Measurements from ENCODE around the gene STARD3.

STARD3 gene

DNA sequence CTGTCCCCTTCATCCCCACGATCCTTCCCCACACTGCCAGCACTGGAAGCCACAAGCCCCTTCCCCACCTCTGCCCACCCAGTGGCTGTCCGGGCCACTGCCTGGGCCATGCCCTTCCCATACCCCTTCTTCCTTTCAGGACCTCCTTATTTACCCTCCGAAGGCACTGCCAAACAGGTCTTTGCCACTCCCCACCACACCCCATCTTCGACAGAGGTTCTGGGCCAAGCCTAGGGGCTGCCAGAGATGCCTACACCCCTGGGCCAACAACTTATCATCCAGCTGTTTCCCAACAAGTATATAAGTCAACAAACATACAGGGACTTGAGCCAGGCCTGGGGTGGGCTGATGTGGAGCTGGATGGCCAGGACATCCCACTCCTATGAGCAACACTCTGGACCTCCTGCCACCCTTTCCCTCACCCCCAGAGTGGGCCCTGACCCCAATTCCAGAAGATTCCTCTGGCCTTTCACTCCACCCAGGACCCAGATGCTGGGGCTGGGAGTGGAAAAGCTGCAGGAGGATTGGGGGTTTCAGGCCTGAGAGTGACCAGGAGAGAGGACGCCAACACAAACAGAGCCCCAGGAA lies 11.7 kb upstream of the STARD3 start:
- no CpG with 5 or more reads among the region's 5 CpGs for WGBS, 2 donors (ENCODE audit: extremely low coverage in 2 of 2, insufficient read length in 2 of 2, insufficient replicate concordance in 1 of 2)
- H3K27me3 ChIP-seq (ENCODE audit: control insufficient read depth in 3 of 3, insufficient read depth in 3 of 3, low read depth in 1 of 3, low read length in 3 of 3) = peaks cover 2 to 78% (median 48%) of the 10 kb centered on the region in 3 experiments
- no peak overlapping the region for H4K8ac ChIP-seq (ENCODE audit: low read depth, low read length)

DNA sequence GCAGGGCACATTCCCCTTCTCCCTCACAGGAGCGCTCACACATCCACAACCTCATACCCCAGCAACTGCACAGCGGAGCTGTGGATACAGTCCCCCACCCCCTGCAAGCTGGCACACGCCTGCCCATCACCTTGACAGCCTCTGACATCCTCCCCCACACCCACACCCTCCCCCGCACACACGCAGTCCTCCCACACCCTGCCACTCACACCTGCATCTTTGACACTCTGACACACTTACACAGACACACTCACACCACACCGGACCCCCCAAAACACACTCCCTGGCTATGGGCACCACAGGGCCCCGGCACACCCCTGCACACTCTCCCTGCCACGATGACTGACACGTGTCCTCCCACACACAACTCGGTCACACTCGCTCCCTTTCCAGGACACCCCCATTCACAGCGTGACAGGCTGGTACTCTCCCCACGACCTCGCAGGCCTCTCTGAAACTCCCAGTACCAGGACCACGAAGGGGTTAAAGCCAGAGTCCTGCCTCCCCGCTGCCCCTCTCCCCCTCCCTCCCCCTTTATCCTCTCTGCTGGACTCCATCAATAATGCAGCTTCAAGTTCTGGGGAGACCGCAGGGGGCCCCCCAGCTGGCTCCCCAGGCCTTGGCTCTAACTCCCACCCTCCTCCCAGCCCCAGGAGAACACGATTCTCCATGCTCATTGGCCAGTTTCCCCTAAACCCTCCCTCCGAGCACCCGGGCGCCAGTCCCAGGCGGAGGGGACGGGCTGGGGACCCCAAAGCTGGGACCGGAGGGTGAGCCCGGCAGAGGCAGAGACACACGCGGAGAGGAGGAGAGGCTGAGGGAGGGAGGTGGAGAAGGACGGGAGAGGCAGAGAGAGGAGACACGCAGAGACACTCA lies 10.5 kb upstream of the STARD3 start, which contains the start of gene PPP1R1B:
PPP1R1B (plus strand) TSS at position 782 of the 876 bp plus-strand sequence. CDS start 441 bp downstream, outside the sequence.
- Histone ChIP-seq H3K4me3 (ENCODE audit: low read length in 2 of 2) (peak within 1 kb of the TSS; percentile 40 to 77), H3K27me3 (ENCODE audit: control insufficient read depth in 3 of 3, insufficient read depth in 3 of 3, low read depth in 1 of 3, low read length in 3 of 3) (peaks cover 2 to 75% (median 45%) of the 10 kb centered on the region in 3 experiments)

More for the DNA sequence above, 11.7 kb upstream of the STARD3 start:
- Histone ChIP-seq H3K36me3 (replicated peaks in 1 of 2; ENCODE audit: control insufficient read depth in 2 of 2, insufficient read depth in 2 of 2, low read length in 2 of 2) (no peaks in the 10 kb centered on the region), H2BK5ac (ENCODE audit: low read length) (no peak overlapping the region), H3K4me3 (ENCODE audit: low read length in 2 of 2) (no peak overlapping the region), H3K4me1 (ENCODE audit: control insufficient read depth in 2 of 2, insufficient read depth in 1 of 2, low read depth in 1 of 2, low read length in 2 of 2) (peaks cover 11 to 16% of the 10 kb centered on the region in 2 donors), H3K18ac (ENCODE audit: low read length) (no peak overlapping the region), H3K4me2 (ENCODE audit: insufficient read depth, low read length, poor library complexity, severe bottlenecking) (no peak overlapping the region), H2AK5ac (ENCODE audit: low read depth, low read length) (peak overlapping the region; percentile 56), H2BK12ac (ENCODE audit: low read length) (no peak overlapping the region), H4K91ac (ENCODE audit: low read depth, low read length, poor library complexity) (no peak overlapping the region), H2BK15ac (ENCODE audit: low read length) (no peak overlapping the region), H3K27ac (replicated peaks; ENCODE audit: low read length) (no peak overlapping the region), H3K79me1 (ENCODE audit: low read depth, low read length) (no peaks in the 10 kb centered on the region), H3K23ac (ENCODE audit: low read depth, low read length, poor library complexity) (no peak overlapping the region), H3K4ac (ENCODE audit: low read length) (no peak overlapping the region), H2AFZ (ENCODE audit: low read length) (no peak overlapping the region), H3K14ac (ENCODE audit: low read length) (no peak overlapping the region), H3K9ac (ENCODE audit: low read depth, low read length, poor library complexity) (no peak overlapping the region), H2BK120ac (ENCODE audit: low read depth, low read length) (no peak overlapping the region), H3K9me3 (replicated peaks in 1 of 2; ENCODE audit: control insufficient read depth in 2 of 2, insufficient read depth in 1 of 2, low read depth in 1 of 2, low read length in 2 of 2) (no peaks in the 10 kb centered on the region)
- DNase-seq (ENCODE audit: low spot score) = no peak

DNA sequence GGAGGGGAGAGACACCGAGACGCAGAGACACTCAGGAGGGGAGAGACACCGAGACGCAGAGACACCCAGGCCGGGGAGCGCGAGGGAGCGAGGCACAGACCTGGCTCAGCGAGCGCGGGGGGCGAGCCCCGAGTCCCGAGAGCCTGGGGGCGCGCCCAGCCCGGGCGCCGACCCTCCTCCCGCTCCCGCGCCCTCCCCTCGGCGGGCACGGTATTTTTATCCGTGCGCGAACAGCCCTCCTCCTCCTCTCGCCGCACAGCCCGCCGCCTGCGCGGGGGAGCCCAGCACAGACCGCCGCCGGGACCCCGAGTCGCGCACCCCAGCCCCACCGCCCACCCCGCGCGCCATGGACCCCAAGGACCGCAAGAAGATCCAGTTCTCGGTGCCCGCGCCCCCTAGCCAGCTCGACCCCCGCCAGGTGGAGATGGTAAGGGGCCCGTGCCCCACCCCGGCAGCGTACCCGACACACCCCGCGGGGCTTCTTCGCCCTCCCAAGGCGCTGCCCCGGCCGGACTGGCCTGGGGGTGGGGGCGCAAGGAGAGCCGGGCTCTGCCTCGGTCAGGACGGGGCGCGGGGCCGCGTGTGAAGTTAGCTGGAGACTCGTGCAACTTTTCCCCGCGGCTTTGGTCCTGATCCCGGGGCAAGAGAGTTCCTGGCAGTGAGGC lies 9.8 kb upstream of the STARD3 start:
- WGBS, 2 donors (ENCODE audit: extremely low coverage in 2 of 2, insufficient read length in 2 of 2, insufficient replicate concordance in 1 of 2) = no CpG with 5 or more reads among the region's 72 CpGs
- Histone ChIP-seq H3K18ac (ENCODE audit: low read length) (peak overlapping the region; percentile 63), H3K27ac (replicated peaks; ENCODE audit: low read length) (no peak overlapping the region), H2BK15ac (ENCODE audit: low read length) (peak overlapping the region; percentile 42), H2BK12ac (ENCODE audit: low read length) (peak overlapping the region; percentile 10), H2BK5ac (ENCODE audit: low read length) (no peak overlapping the region), H2BK120ac (ENCODE audit: low read depth, low read length) (no peak overlapping the region), H3K4me1 (ENCODE audit: control insufficient read depth in 2 of 2, insufficient read depth in 1 of 2, low read depth in 1 of 2, low read length in 2 of 2) (peaks cover 9 to 14% of the 10 kb centered on the region in 2 donors), H3K27me3 (ENCODE audit: control insufficient read depth in 3 of 3, insufficient read depth in 3 of 3, low read depth in 1 of 3, low read length in 3 of 3) (peaks cover 2 to 81% (median 43%) of the 10 kb centered on the region in 3 experiments), H2AFZ (ENCODE audit: low read length) (peak overlapping the region; percentile 84), H2AK5ac (ENCODE audit: low read depth, low read length) (peak overlapping the region; percentile 56), H3K9ac (ENCODE audit: low read depth, low read length, poor library complexity) (peak overlapping the region; percentile 78), H3K4me3 (ENCODE audit: low read length in 2 of 2) (peak overlapping the region; percentile 40 to 77), H3K4me2 (ENCODE audit: insufficient read depth, low read length, poor library complexity, severe bottlenecking) (peak overlapping the region; percentile 89), H3K79me1 (ENCODE audit: low read depth, low read length) (no peaks in the 10 kb centered on the region), H3K4ac (ENCODE audit: low read length) (no peak overlapping the region), H3K36me3 (replicated peaks in 1 of 2; ENCODE audit: control insufficient read depth in 2 of 2, insufficient read depth in 2 of 2, low read length in 2 of 2) (no peaks in the 10 kb centered on the region), H3K9me3 (replicated peaks in 1 of 2; ENCODE audit: control insufficient read depth in 2 of 2, insufficient read depth in 1 of 2, low read depth in 1 of 2, low read length in 2 of 2) (no peaks in the 10 kb centered on the region), H4K91ac (ENCODE audit: low read depth, low read length, poor library complexity) (no peak overlapping the region), H3K23ac (ENCODE audit: low read depth, low read length, poor library complexity) (peak overlapping the region; percentile 20), H3K14ac (ENCODE audit: low read length) (peak overlapping the region; percentile 31), H4K8ac (ENCODE audit: low read depth, low read length) (no peak overlapping the region)
- no peak for DNase-seq (ENCODE audit: low spot score)

More for the DNA sequence above, 10.5 kb upstream of the STARD3 start, which contains the start of gene PPP1R1B:
- Histone ChIP-seq H2AK5ac (ENCODE audit: low read depth, low read length) (peak within 1 kb of the TSS; percentile 56), H2BK120ac (ENCODE audit: low read depth, low read length) (no peak within 1 kb of the TSS), H4K91ac (ENCODE audit: low read depth, low read length, poor library complexity) (peak within 1 kb of the TSS; percentile 54), H3K9ac (ENCODE audit: low read depth, low read length, poor library complexity) (peak within 1 kb of the TSS; percentile 78), H2BK12ac (ENCODE audit: low read length) (peak within 1 kb of the TSS; percentile 10), H3K79me1 (ENCODE audit: low read depth, low read length) (no peaks in the 10 kb centered on the region), H4K8ac (ENCODE audit: low read depth, low read length) (peak within 1 kb of the TSS; percentile 68), H2BK15ac (ENCODE audit: low read length) (peak within 1 kb of the TSS; percentile 68), H2AFZ (ENCODE audit: low read length) (peak within 1 kb of the TSS; percentile 84), H3K4me2 (ENCODE audit: insufficient read depth, low read length, poor library complexity, severe bottlenecking) (peak within 1 kb of the TSS; percentile 89), H3K4ac (ENCODE audit: low read length) (no peak within 1 kb of the TSS), H3K18ac (ENCODE audit: low read length) (peak within 1 kb of the TSS; percentile 65), H3K23ac (ENCODE audit: low read depth, low read length, poor library complexity) (peak within 1 kb of the TSS; percentile 52), H3K36me3 (replicated peaks in 1 of 2; ENCODE audit: control insufficient read depth in 2 of 2, insufficient read depth in 2 of 2, low read length in 2 of 2) (no peaks in the 10 kb centered on the region), H3K27ac (replicated peaks; ENCODE audit: low read length) (no peak within 1 kb of the TSS), H3K4me1 (ENCODE audit: control insufficient read depth in 2 of 2, insufficient read depth in 1 of 2, low read depth in 1 of 2, low read length in 2 of 2) (peaks cover 11 to 16% of the 10 kb centered on the region in 2 donors), H3K14ac (ENCODE audit: low read length) (peak within 1 kb of the TSS; percentile 47), H3K9me3 (replicated peaks in 1 of 2; ENCODE audit: control insufficient read depth in 2 of 2, insufficient read depth in 1 of 2, low read depth in 1 of 2, low read length in 2 of 2) (no peaks in the 10 kb centered on the region), H2BK5ac (ENCODE audit: low read length) (no peak within 1 kb of the TSS)
- no CpG with 5 or more reads among the region's 29 CpGs for WGBS, 2 donors (ENCODE audit: extremely low coverage in 2 of 2, insufficient read length in 2 of 2, insufficient replicate concordance in 1 of 2)
- no peak for DNase-seq (ENCODE audit: low spot score)

All from neuronal stem cell (in vitro differentiated cells).